ENCODE measurements around the gene CORO2B. TPM values are rescaled to one million over a fixed set of nuclear protein-coding genes. Genes with fewer than 3 reads are reported as not detected.
A peak's percentile ranks its signal among the peaks of the same experiment; 100 is the strongest.

Gene CORO2B
- total RNA-seq, 1 donor from 2014 or later: 1.0 TPM

DNA sequence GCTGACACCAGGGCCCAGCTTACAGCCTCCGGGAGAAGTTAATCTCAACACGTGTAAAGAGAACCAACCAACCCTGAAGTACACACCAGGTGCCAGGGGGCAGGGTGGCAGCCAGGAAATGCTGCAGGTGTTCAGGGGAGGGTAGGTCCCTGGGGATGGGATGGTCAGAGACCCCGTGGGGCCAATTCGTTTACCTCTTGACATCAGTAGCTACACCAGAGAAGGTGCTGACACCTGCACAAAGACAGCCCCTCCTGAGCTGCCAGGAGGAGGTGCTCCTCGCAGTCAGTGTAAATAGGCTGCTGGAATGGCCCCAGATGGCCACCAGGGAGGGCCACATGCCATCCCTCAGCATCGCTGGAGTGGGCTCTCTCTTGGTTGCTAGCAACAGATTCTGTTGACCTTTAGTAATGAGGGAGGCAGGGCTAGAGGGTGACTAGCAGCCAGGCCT lies 52.8 kb downstream of the CORO2B start:
- Histone ChIP-seq H3K4me3 (no peak overlapping the region), H3K4me1 (peaks cover 14% of the 10 kb centered on the region), H3K79me2 (ENCODE audit: low read depth) (no peaks in the 10 kb centered on the region), H3K27me3 (no peaks in the 10 kb centered on the region), H2AFZ (replicated peaks) (no peak overlapping the region), H3K36me3 (no peaks in the 10 kb centered on the region), H3K27ac (no peak overlapping the region), H3F3A (ENCODE audit: low read depth) (no peaks in the 10 kb centered on the region), H4K20me1 (ENCODE audit: low read depth) (no peaks in the 10 kb centered on the region), H3K9ac (no peak overlapping the region), H3K9me3 (ENCODE audit: low read depth) (no peaks in the 10 kb centered on the region), H3K4me2 (no peak overlapping the region)
- Mint-ChIP-seq H3K9me3 (no peaks in the 10 kb centered on the region), H3K36me3 (no peaks in the 10 kb centered on the region), H3K4me3 (no peak overlapping the region), H3K27me3 (ENCODE audit: insufficient read depth, low read depth) (no peaks in the 10 kb centered on the region), H3K27ac (no peak overlapping the region), H3K4me1 (peaks cover 51% of the 10 kb centered on the region)
- peak; percentile 46 for DNase-seq (ENCODE audit: low spot score)
- TF ChIP-seq EZH2phosphoT487 (IDR thresholded peaks at IDR 0.05) (no peak), EZH2 (IDR thresholded peaks at IDR 0.05) (no peak)
- TF ChIP-seq, protein P1, sequence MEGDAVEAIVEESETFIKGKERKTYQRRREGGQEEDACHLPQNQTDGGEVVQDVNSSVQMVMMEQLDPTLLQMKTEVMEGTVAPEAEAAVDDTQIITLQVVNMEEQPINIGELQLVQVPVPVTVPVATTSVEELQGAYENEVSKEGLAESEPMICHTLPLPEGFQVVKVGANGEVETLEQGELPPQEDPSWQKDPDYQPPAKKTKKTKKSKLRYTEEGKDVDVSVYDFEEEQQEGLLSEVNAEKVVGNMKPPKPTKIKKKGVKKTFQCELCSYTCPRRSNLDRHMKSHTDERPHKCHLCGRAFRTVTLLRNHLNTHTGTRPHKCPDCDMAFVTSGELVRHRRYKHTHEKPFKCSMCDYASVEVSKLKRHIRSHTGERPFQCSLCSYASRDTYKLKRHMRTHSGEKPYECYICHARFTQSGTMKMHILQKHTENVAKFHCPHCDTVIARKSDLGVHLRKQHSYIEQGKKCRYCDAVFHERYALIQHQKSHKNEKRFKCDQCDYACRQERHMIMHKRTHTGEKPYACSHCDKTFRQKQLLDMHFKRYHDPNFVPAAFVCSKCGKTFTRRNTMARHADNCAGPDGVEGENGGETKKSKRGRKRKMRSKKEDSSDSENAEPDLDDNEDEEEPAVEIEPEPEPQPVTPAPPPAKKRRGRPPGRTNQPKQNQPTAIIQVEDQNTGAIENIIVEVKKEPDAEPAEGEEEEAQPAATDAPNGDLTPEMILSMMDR (IDR thresholded peaks at IDR 0.05): peak; percentile 30

DNA sequence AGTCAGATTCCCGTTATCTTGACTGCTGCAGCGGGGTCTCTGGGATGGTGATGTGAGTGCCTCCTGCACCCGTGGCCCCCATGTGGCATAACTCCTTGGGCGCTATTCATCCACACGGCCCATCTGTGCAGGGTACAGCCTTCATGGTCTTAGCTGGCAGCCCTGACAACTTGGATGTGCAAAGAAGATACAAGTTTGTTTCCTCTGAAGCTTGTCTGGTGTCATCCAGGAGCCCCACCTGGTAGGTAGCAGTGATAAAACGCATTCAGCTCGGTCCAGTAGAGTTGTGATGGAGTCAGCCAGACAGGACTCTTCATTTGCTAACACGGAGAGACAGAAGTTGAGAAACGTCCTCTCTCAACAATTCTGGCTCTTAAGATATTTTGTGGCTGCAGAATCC lies 53.3 kb downstream of the CORO2B start:
- Mint-ChIP-seq H3K9me3 (no peaks in the 10 kb centered on the region), H3K4me3 (no peak overlapping the region), H3K4me1 (peaks cover 51% of the 10 kb centered on the region), H3K27me3 (ENCODE audit: insufficient read depth, low read depth) (no peaks in the 10 kb centered on the region), H3K36me3 (no peaks in the 10 kb centered on the region), H3K27ac (peak overlapping the region; percentile 83)
- Histone ChIP-seq H3K4me1 (peaks cover 14% of the 10 kb centered on the region), H3K27me3 (no peaks in the 10 kb centered on the region), H3K79me2 (ENCODE audit: low read depth) (no peaks in the 10 kb centered on the region), H3K4me3 (no peak overlapping the region), H3F3A (ENCODE audit: low read depth) (no peaks in the 10 kb centered on the region), H3K36me3 (no peaks in the 10 kb centered on the region), H2AFZ (replicated peaks) (no peak overlapping the region), H3K9ac (no peak overlapping the region), H4K20me1 (ENCODE audit: low read depth) (no peaks in the 10 kb centered on the region), H3K9me3 (ENCODE audit: low read depth) (no peaks in the 10 kb centered on the region), H3K4me2 (no peak overlapping the region), H3K27ac (no peak overlapping the region)
- no peak for TF ChIP-seq EZH2phosphoT487 (IDR thresholded peaks at IDR 0.05)
- TF ChIP-seq, protein P1 (IDR thresholded peaks at IDR 0.05): no peak
- TF ChIP-seq EZH2 (IDR thresholded peaks at IDR 0.05): no peak
- no peak for DNase-seq (ENCODE audit: low spot score)

DNA sequence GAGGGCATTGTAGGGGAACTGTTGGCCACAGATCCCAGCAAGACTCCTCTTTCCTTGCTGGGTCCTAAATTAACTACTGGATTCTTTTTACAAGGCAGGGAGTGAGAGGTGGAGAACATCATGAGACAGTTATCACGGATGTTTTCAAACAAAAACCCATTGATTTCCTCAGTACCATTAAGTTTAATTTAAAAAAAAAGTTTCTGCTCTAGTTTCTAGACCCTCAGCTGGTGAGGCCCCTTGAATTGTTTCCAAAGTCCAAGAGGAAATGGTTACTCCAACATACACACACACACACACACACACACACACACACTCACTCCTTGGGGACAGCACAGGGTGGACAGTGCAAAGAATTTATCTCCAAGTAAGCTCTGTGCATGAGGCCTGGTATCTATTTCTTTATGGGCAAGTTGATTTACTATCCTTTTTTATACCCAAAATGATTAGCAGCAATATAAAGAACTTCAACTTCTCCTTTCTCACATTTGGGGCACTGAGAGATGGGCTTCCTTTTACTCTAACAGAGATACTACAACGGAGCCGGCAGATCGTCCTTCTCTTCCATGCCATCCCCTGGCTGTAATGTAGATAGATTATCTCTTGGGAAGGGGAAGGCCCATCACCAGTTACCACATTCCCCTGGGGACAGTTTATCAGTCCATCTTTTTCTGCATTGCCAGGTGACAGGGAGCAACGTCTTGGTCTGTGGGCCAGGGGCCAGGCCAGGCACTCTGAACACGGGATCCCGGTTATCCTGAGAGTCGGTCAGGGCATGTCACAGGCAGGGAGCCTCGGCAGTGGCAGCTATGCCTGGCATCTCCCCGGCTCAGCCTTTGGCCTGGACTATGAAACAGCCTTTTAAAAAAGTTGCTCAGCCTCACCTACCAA lies 54.7 kb downstream of the CORO2B start:
- no peak overlapping the region for H3K4me2 ChIP-seq
- H3K27ac ChIP-seq: no peak overlapping the region
- Mint-ChIP-seq H3K27me3 (ENCODE audit: insufficient read depth, low read depth) (no peaks in the 10 kb centered on the region), H3K9me3 (no peaks in the 10 kb centered on the region), H3K4me3 (no peak overlapping the region), H3K36me3 (no peaks in the 10 kb centered on the region), H3K4me1 (peaks cover 53% of the 10 kb centered on the region), H3K27ac (no peak overlapping the region)
- no peaks in the 10 kb centered on the region for H4K20me1 ChIP-seq (ENCODE audit: low read depth)
- no peaks in the 10 kb centered on the region for H3K9me3 ChIP-seq (ENCODE audit: low read depth)
- H3K79me2 ChIP-seq (ENCODE audit: low read depth): no peaks in the 10 kb centered on the region
- H3F3A ChIP-seq (ENCODE audit: low read depth): no peaks in the 10 kb centered on the region
- no peaks in the 10 kb centered on the region for H3K36me3 ChIP-seq
- DNase-seq (ENCODE audit: low spot score): no peak
- no peaks in the 10 kb centered on the region for H3K27me3 ChIP-seq
- no peak overlapping the region for H3K9ac ChIP-seq
- no peak overlapping the region for H2AFZ ChIP-seq (replicated peaks)
- H3K4me1 ChIP-seq: peaks cover 13% of the 10 kb centered on the region
- no peak for TF ChIP-seq EZH2phosphoT487 (IDR thresholded peaks at IDR 0.05)
- TF ChIP-seq EZH2 (IDR thresholded peaks at IDR 0.05): no peak
- TF ChIP-seq, protein P1 (IDR thresholded peaks at IDR 0.05): no peak
- H3K4me3 ChIP-seq: no peak overlapping the region

Measured in neural progenitor cell (in vitro differentiated cells).